ENCODE data around the gene ISOC2.

ISOC2 gene

GRCh38 chr19:55462722-55463121 lies 1.3 kb upstream of the ISOC2 start:
- no peak overlapping the region for H3K27ac Mint-ChIP-seq
- H3K27me3 Mint-ChIP-seq = peaks cover 2% of the 10 kb centered on the region
- H3K4me1 Mint-ChIP-seq = peaks cover 18% of the 10 kb centered on the region
- ATAC-seq (ENCODE audit: low read depth) (no peak), DNase-seq (ENCODE audit: low spot score in 2 of 2) (no peak)
- H3K4me3 Mint-ChIP-seq = peak overlapping the region; percentile 61
- H3K9me3 Mint-ChIP-seq = no peaks in the 10 kb centered on the region
- H3K36me3 Mint-ChIP-seq = no peaks in the 10 kb centered on the region

- peak overlapping the region; percentile 86 for H3K4me3 Mint-ChIP-seq
- H3K27ac Mint-ChIP-seq = peak overlapping the region; percentile 80
- DNase-seq (ENCODE audit: low spot score in 2 of 2) (no peak), ATAC-seq (ENCODE audit: low read depth) (no peak)
- no peaks in the 10 kb centered on the region for H3K9me3 Mint-ChIP-seq
- H3K4me1 Mint-ChIP-seq = peaks cover 18% of the 10 kb centered on the region
- H3K27me3 Mint-ChIP-seq = peaks cover 2% of the 10 kb centered on the region
- no peaks in the 10 kb centered on the region for H3K36me3 Mint-ChIP-seq
Observed at GRCh38 chr19:55461974-55462626, 658 bp upstream of the ISOC2 start.

GRCh38 chr19:55460670-55461258 lies 678 bp downstream of the ISOC2 start:
- ATAC-seq (ENCODE audit: low read depth) (no peak), DNase-seq (ENCODE audit: low spot score in 2 of 2) (no peak)
- Mint-ChIP-seq H3K27me3 (peaks cover 2% of the 10 kb centered on the region), H3K36me3 (peaks cover 1% of the 10 kb centered on the region), H3K4me1 (peaks cover 18% of the 10 kb centered on the region), H3K4me3 (peak overlapping the region; percentile 86), H3K27ac (peak overlapping the region; percentile 85), H3K9me3 (no peaks in the 10 kb centered on the region)

- H3K4me1 Mint-ChIP-seq = peaks cover 18% of the 10 kb centered on the region
- no peaks in the 10 kb centered on the region for H3K9me3 Mint-ChIP-seq
- H3K36me3 Mint-ChIP-seq = peaks cover 6% of the 10 kb centered on the region
- ATAC-seq (ENCODE audit: low read depth) (no peak), DNase-seq (ENCODE audit: low spot score in 2 of 2) (no peak)
- H3K4me3 Mint-ChIP-seq = peak overlapping the region; percentile 86
- peaks cover 2% of the 10 kb centered on the region for H3K27me3 Mint-ChIP-seq
- peak overlapping the region; percentile 85 for H3K27ac Mint-ChIP-seq
Observed at GRCh38 chr19:55459950-55460657, 1.3 kb downstream of the ISOC2 start.

GRCh38 chr19:55459551-55459949 lies 1.9 kb downstream of the ISOC2 start:
- Mint-ChIP-seq H3K4me1 (peaks cover 18% of the 10 kb centered on the region), H3K27ac (no peak overlapping the region), H3K36me3 (peaks cover 9% of the 10 kb centered on the region), H3K4me3 (peak overlapping the region; percentile 86), H3K27me3 (peaks cover 2% of the 10 kb centered on the region), H3K9me3 (no peaks in the 10 kb centered on the region)
- ATAC-seq (ENCODE audit: low read depth) (no peak), DNase-seq (ENCODE audit: low spot score in 2 of 2) (no peak)

- no peak for ATAC-seq (ENCODE audit: low read depth)
- DNase-seq (ENCODE audit: low spot score in 2 of 2) = no peak
- peaks cover 4% of the 10 kb centered on the region for H3K27me3 Mint-ChIP-seq
Observed at GRCh38 chr19:55457683-55458457, 3.6 kb downstream of the ISOC2 start.

GRCh38 chr19:55456347-55456746 lies 5.1 kb downstream of the ISOC2 start:
- peaks cover 15% of the 10 kb centered on the region for H3K36me3 Mint-ChIP-seq
- DNase-seq (ENCODE audit: low spot score in 2 of 2) = no peak
- peaks cover 15% of the 10 kb centered on the region for H3K4me1 Mint-ChIP-seq
- H3K27ac Mint-ChIP-seq = no peak overlapping the region
- peaks cover 7% of the 10 kb centered on the region for H3K27me3 Mint-ChIP-seq
- ATAC-seq (ENCODE audit: low read depth) = no peak
- H3K4me3 Mint-ChIP-seq = no peak overlapping the region
- H3K9me3 Mint-ChIP-seq = no peaks in the 10 kb centered on the region

More at GRCh38 chr19:55457683-55458457, 3.6 kb downstream of the ISOC2 start:
- H3K9me3 Mint-ChIP-seq = no peaks in the 10 kb centered on the region
- H3K4me1 Mint-ChIP-seq = peaks cover 18% of the 10 kb centered on the region
- H3K27ac Mint-ChIP-seq = no peak overlapping the region
- peaks cover 15% of the 10 kb centered on the region for H3K36me3 Mint-ChIP-seq
- no peak overlapping the region for H3K4me3 Mint-ChIP-seq

- ATAC-seq (ENCODE audit: low read depth) (no peak), DNase-seq (ENCODE audit: low spot score in 2 of 2) (no peak)
- Mint-ChIP-seq H3K4me3 (no peak overlapping the region), H3K27me3 (peaks cover 11% of the 10 kb centered on the region), H3K9me3 (no peaks in the 10 kb centered on the region), H3K27ac (no peak overlapping the region), H3K4me1 (peaks cover 15% of the 10 kb centered on the region), H3K36me3 (peaks cover 16% of the 10 kb centered on the region)
Observed at GRCh38 chr19:55455576-55456235, 5.7 kb downstream of the ISOC2 start.

- H3K4me1 Mint-ChIP-seq = peaks cover 14% of the 10 kb centered on the region
- H3K9me3 Mint-ChIP-seq = no peaks in the 10 kb centered on the region
- peaks cover 16% of the 10 kb centered on the region for H3K27me3 Mint-ChIP-seq
- H3K4me3 Mint-ChIP-seq = no peak overlapping the region
- ATAC-seq (ENCODE audit: low read depth) = no peak
- DNase-seq (ENCODE audit: low spot score in 2 of 2) = peak in 1 of 2 donors; percentile 39
- peaks cover 18% of the 10 kb centered on the region for H3K36me3 Mint-ChIP-seq
- no peak overlapping the region for H3K27ac Mint-ChIP-seq
Observed at GRCh38 chr19:55454787-55455243, 6.6 kb downstream of the ISOC2 start.

- Mint-ChIP-seq H3K9me3 (no peaks in the 10 kb centered on the region), H3K27ac (peak overlapping the region; percentile 9), H3K36me3 (peaks cover 18% of the 10 kb centered on the region), H3K27me3 (peaks cover 18% of the 10 kb centered on the region), H3K4me1 (peaks cover 14% of the 10 kb centered on the region), H3K4me3 (peak overlapping the region; percentile 44)
- ATAC-seq (ENCODE audit: low read depth) (no peak), DNase-seq (ENCODE audit: low spot score in 2 of 2) (no peak)
Observed at GRCh38 chr19:55453511-55454260, 7.8 kb downstream of the ISOC2 start.

GRCh38 chr19:55452749-55453346 lies 8.6 kb downstream of the ISOC2 start:
- ATAC-seq (ENCODE audit: low read depth) = peak; percentile 24
- Mint-ChIP-seq H3K36me3 (peaks cover 18% of the 10 kb centered on the region), H3K4me1 (peaks cover 14% of the 10 kb centered on the region), H3K9me3 (no peaks in the 10 kb centered on the region), H3K27ac (no peak overlapping the region), H3K27me3 (peaks cover 18% of the 10 kb centered on the region), H3K4me3 (no peak overlapping the region)
- DNase-seq (ENCODE audit: low spot score in 2 of 2) = no peak

GRCh38 chr19:55451965-55452748 lies 9.3 kb downstream of the ISOC2 start:
- ATAC-seq (ENCODE audit: low read depth) (peak; percentile 38), DNase-seq (ENCODE audit: low spot score in 2 of 2) (no peak)
- peaks cover 18% of the 10 kb centered on the region for H3K27me3 Mint-ChIP-seq
- H3K4me3 Mint-ChIP-seq = peak overlapping the region; percentile 67
- H3K9me3 Mint-ChIP-seq = no peaks in the 10 kb centered on the region
- H3K4me1 Mint-ChIP-seq = peaks cover 14% of the 10 kb centered on the region
- H3K27ac Mint-ChIP-seq = no peak overlapping the region
- peaks cover 18% of the 10 kb centered on the region for H3K36me3 Mint-ChIP-seq

Measured in memory B cell (primary cell).